ENCODE data around the gene KIF14.
A peak's percentile ranks its signal among the peaks of the same experiment; 100 is the strongest.
"Not testable (repeated sequence)": the region's sequence is repeated elsewhere in the genome, so short reads cannot be mapped to it uniquely, and the experiment has no call there.

Gene KIF14

GRCh38 chr1:200540281-200540680 lies 80.3 kb downstream of the KIF14 start:
- no peak for DNase-seq (ENCODE audit: low spot score)

DNA sequence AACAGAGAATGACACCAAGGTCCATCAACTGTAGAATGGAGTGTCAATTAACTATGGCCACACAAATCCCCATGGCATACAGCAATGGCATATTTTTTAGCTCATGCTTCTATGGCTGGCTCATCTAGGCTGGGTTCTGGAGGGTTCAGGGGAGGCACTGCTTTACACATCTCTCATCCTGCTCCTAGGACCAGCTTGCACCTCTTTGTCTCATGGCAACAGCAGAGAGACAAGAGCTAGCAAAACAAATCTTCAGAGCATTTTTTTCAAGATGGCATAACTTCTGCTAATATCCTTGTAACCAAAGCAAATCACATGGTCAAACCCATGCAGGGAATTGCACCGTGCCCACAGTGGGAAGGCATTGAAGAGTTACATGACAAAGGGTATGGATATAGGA lies 82.4 kb downstream of the KIF14 start:
- no peak for DNase-seq (ENCODE audit: low spot score)

DNA sequence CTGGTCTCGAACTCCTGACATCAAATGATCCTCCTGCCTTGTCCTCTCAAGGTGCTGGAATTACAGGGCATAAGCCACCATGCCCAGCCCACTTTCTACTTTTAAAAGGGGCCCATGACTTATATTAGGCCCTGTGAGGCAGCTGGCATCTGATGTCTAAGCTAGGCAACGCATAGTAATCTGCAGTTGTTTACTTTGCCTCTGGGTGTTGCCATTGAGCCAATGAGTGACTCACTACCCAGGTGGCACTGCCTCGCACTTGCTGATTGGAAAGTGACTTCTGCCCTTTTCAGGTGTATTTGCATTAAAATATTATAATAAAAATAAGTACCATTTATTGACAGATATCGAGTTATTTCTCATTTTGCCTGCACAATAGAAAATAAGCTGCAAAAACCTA lies 84.9 kb downstream of the KIF14 start:
- peak; percentile 71 for DNase-seq (ENCODE audit: low spot score)

DNA sequence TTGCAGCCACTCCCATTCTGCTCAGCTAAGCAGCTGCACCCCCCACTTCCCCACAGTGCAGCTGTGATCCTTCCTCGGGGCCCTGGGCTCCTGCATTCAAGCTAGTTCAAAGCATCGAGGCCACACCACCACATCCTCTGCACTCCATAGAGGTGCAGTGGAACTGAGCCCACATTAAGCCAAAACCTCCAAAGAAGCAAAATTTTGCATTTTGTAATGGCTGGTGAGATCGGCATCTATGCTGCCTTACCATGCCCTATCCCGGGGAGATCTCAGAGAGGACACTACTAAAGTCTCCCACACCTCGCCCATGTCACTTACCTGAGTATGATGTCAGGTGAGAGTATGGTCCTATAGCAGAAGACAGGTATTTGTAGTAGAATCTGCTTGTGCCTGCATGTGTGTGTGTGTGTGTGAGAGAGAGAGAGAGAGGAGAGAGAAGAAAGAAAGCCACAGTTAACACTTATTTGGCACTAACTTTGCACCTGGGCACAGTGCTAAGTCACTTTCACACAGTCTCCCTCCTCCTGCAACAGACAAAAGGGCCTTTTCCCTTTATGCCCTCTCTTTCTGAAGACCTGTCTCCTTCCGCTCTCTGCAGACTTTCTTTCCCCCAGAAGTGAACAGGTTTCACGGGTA lies 89.8 kb downstream of the KIF14 start:
- DNase-seq (ENCODE audit: low spot score) = no peak

DNA sequence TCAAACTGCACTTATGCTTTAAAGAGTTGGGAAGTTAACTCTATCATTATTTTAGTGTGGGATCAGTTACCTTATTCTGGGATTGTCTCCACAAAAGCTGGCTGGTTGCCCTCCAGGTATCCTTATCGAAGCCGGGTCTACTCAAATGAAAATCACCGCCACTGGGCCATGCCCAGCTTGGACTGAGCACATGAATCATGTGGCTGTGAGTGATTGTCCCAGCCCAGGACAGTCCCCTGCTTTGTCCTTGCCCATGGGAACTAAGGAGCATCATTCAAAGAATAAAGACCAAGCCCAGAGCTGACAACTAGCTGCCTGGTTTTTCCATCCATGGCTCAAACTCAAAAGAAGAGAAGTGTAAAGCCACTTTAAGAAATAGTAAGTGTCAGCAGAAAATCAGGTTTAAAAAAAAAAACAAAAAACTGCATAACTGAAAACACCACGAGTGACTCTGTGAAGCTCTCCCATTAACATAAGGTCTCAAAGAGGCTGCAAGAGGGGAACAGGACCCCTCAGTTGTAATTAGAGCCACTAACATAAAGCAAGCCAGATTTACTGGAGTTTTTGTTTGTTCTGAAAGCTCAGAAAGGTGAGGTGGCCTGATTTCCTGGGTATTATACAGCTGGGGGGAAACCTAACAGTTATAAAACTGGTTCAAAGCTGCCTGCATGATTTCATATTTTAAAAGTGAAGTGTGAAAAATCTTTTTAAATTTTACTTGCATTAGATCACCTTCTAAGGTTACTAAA lies 91.5 kb downstream of the KIF14 start:
- DNase-seq (ENCODE audit: low spot score) = no peak

GRCh38 chr1:200527670-200528069 lies 92.9 kb downstream of the KIF14 start:
- DNase-seq (ENCODE audit: low spot score) = no peak

DNA sequence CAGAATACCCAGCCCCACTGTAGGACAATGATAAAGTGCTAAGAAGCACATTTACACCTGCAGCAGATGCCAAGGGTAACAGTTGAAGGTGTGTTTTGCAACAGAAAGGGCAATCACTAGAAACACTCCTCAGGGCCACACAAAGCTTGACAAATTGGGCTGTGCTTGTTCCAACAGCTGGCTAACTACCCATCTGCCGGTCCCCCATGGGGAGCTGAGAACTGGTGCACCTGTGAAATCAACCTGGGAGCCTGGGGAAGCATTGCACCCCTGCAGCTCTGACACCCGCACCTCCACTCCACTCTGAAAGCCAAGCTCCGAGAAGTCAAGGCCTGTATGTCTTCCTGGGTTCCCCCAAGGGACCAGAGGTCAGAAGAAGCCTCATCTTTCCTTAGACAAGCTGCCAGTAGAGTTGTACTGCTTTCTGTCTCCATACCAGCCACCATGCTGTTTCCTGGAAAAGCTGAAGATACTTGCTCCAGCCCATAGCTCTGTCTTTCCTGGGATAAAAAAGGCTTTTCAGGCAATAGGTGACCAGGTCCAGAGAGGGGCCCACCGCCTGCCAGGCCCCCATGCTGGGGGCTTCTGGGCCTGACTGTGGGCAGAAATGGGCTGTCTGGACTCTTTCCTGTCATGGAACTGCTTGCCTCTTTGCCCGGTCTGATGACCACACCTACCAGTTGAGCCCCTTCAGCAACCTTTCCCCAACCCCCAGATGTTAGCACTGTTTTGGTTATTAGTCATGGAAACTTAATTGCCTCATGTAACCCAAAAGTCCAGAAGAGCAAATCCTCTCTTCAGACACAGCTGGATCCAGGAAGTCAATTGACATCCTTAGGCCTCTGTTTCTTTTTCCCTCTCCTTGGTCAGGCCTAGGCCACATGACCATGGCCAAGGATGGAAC lies 93.6 kb downstream of the KIF14 start:
- DNase-seq (ENCODE audit: low spot score) = no peak

- no peak for DNase-seq (ENCODE audit: low spot score)
Observed at GRCh38 chr1:200525090-200525987, 95.2 kb downstream of the KIF14 start.

- not testable (repeated sequence) for DNase-seq (ENCODE audit: low spot score)
Observed at GRCh38 chr1:200524551-200524950, 96.0 kb downstream of the KIF14 start.

- no peak for DNase-seq (ENCODE audit: low spot score)
Observed at GRCh38 chr1:200524092-200524491, 96.5 kb downstream of the KIF14 start.

DNA sequence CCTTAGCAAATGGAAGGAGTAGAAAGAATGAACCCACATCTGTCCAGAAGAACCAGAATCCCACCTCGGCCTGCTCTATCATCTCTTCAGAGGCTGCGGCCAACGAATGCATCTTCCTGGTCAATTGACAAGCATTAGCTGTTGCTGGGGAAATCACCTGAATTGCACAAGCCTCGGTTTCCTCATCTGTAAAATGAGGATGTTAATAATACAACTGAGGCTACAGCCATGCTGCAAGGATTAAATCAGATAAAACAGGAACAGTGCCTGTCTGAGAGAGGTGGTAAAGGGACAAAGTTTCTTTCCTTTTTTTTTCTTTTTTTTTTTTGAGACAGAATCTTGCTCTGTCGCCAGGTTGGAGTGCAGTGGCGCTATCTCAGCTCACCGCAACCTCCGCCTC lies 99.8 kb downstream of the KIF14 start:
- DNase-seq (ENCODE audit: low spot score) = no peak

DNA sequence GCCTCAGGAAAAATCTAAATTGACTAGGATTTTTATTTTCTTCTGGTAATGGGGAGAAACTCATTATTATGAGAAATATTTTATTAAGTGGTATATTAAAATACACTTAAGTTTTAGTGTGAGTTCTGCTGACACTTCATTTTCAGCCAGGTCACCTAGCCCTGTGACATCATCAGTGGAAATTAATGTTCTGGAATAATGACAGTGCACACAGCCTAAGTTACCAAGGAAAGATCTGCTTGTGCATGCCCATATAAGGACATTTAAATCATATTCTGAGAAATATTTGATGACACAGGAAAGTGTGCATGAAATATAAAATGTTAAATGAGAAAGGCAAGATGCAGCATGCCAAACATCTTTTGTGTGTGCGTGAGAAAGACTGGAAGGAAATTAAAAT lies 102.0 kb downstream of the KIF14 start:
- no peak for DNase-seq (ENCODE audit: low spot score)

GRCh38 chr1:200512191-200512590 lies 108.4 kb downstream of the KIF14 start:
- peak; percentile 95 for DNase-seq (ENCODE audit: low spot score)

- DNase-seq (ENCODE audit: low spot score) = peak; percentile 84
Observed at GRCh38 chr1:200510228-200510623, 110.3 kb downstream of the KIF14 start.

GRCh38 chr1:200506471-200506870 lies 114.1 kb downstream of the KIF14 start:
- no peak for DNase-seq (ENCODE audit: low spot score)

DNA sequence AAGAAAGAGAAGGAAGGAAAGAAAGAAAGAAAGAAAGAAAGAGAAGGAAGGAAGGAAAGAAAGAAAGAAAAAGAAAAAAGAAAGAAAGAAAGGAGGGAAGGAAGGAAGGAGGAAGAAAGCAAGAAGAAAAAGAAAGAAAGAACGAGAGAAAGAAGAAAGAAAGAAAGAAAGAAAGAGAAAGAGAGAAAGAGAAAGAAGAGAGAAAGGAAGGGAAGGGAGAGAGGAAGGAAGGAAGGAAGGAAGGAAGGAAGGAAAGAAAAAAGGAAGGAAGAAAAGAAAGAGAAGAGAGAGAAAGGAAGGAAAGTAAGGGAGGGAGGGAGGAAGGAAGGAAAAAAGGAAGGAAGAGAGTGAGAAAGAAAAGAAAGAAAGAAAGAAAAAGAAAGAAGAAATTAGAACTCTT lies 115.3 kb downstream of the KIF14 start:
- no peak for DNase-seq (ENCODE audit: low spot score)

Data from RKO (cell line).